ENCODE measurements around the gene MRPL27. TPM values are rescaled to one million over a fixed set of nuclear protein-coding genes. Genes with fewer than 3 reads are reported as not detected.

The MRPL27 gene
- total RNA-seq, 1 donor, result 54.7 TPM

GRCh38 chr17:50388728-50389127, 15.7 kb upstream of the MRPL27 start:
- DNase-seq (ENCODE audit: low read depth in 2 of 3, low spot score in 2 of 3), result no peak

- DNase-seq (ENCODE audit: low read depth in 2 of 3, low spot score in 2 of 3), result no peak
Observed at GRCh38 chr17:50386510-50386909, 13.5 kb upstream of the MRPL27 start.

- DNase-seq (ENCODE audit: low read depth in 2 of 3, low spot score in 2 of 3), result no peak
Observed at GRCh38 chr17:50382931-50383330, 9.9 kb upstream of the MRPL27 start.

GRCh38 chr17:50381920-50382319, 8.9 kb upstream of the MRPL27 start:
- DNase-seq (ENCODE audit: low read depth in 2 of 3, low spot score in 2 of 3), result no peak

GRCh38 chr17:50381260-50381815, 8.4 kb upstream of the MRPL27 start:
- DNase-seq (ENCODE audit: low read depth in 2 of 3, low spot score in 2 of 3), result no peak

- DNase-seq (ENCODE audit: low read depth in 2 of 3, low spot score in 2 of 3), result no peak
Observed at GRCh38 chr17:50380369-50381259, 7.6 kb upstream of the MRPL27 start.

- no peak for DNase-seq (ENCODE audit: low read depth in 2 of 3, low spot score in 2 of 3)
Observed at GRCh38 chr17:50379351-50380132, 6.6 kb upstream of the MRPL27 start.

- no peak for DNase-seq (ENCODE audit: low read depth in 2 of 3, low spot score in 2 of 3)
Observed at GRCh38 chr17:50375858-50376538, 3.0 kb upstream of the MRPL27 start.

- no peak for DNase-seq (ENCODE audit: low read depth in 2 of 3, low spot score in 2 of 3)
Observed at GRCh38 chr17:50373705-50374104, 721 bp upstream of the MRPL27 start.

GRCh38 chr17:50372222-50372757, 694 bp downstream of the MRPL27 start:
- DNase-seq (ENCODE audit: low read depth in 2 of 3, low spot score in 2 of 3), result no peak

GRCh38 chr17:50371526-50371925, 1.5 kb downstream of the MRPL27 start:
- no peak for DNase-seq (ENCODE audit: low read depth in 2 of 3, low spot score in 2 of 3)

GRCh38 chr17:50370052-50370451, 2.9 kb downstream of the MRPL27 start:
- no peak for DNase-seq (ENCODE audit: low read depth in 2 of 3, low spot score in 2 of 3)

- DNase-seq (ENCODE audit: low read depth in 2 of 3, low spot score in 2 of 3), result no peak
Observed at GRCh38 chr17:50367401-50367800, 5.6 kb downstream of the MRPL27 start.

- no peak for DNase-seq (ENCODE audit: low read depth in 2 of 3, low spot score in 2 of 3)
Observed at GRCh38 chr17:50365649-50366393, 7.2 kb downstream of the MRPL27 start.

- DNase-seq (ENCODE audit: low read depth in 2 of 3, low spot score in 2 of 3), result no peak
Observed at GRCh38 chr17:50365165-50365564, 7.8 kb downstream of the MRPL27 start.

- no peak for DNase-seq (ENCODE audit: low read depth in 2 of 3, low spot score in 2 of 3)
Observed at GRCh38 chr17:50364715-50365114, 8.3 kb downstream of the MRPL27 start.

- DNase-seq (ENCODE audit: low read depth in 2 of 3, low spot score in 2 of 3), result no peak
Observed at GRCh38 chr17:50364061-50364458, 8.9 kb downstream of the MRPL27 start.

- no peak for DNase-seq (ENCODE audit: low read depth in 2 of 3, low spot score in 2 of 3)
Observed at GRCh38 chr17:50363217-50364060, 9.5 kb downstream of the MRPL27 start.

GRCh38 chr17:50362661-50363060, 10.3 kb downstream of the MRPL27 start:
- no peak for DNase-seq (ENCODE audit: low read depth in 2 of 3, low spot score in 2 of 3)
